Epithelial cell of esophagus (primary cell): ENCODE results near the gene LSMEM2.

Experiments used
- DNase-seq: peaks from one replicate; pipeline ENCODE4 v3.0.0; 2010; ENCODE audit warnings: low read depth
- H3K4me3 ChIP-seq: 2 replicates; pipeline ENCODE4 v1.5.1; 2011; ENCODE audit warnings: mild to moderate bottlenecking, low read length, control low read depth
- TF ChIP-seq, protein P1 (sequence below): IDR thresholded peaks from 2 replicates; pipeline ENCODE4 v1.5.1; 2011; ENCODE audit warnings: low read depth, mild to moderate bottlenecking, low read length, control low read depth, inconsistent platforms; ENCODE audit not compliant: insufficient read depth; ENCODE audit errors: missing control alignments

The LSMEM2 gene

DNA sequence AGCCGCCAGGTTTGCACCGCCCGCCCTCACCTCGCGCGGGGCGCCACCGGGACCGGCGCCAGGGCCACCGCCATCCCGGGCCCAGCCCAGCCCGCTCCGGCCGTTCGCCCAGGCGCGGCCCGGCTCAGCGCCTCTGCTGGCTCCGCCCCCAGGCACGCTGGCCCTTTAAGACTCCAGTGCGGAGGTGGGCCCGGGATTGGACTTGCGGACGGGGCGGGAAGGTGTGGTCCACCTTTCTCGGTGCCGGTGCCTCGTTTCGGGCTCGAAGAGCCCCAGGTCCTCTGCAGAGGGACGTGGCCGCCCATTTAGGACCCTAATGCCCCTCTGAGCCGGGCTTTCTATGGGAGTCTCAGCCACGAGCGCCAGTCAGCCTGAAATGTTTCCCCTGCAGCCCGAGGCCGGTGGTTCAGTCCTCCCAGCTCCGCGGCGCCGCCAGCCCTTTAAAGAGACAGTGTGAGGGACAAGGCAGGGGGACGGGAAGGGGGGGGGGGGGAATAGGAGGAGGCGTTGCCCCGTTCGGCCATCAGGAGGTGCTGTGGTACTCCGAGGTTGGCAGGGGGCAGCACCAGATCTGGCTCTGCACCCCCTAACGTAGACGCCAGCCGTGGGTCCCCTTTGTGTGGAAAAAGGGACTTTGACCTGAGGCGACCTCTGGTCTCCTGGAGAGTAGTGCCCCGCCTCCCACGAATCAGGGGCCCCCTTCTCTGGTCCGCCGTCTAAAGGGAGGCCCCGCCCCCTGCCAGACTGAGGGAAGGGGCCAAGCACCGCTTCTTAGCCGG lies 42.6 kb downstream of the LSMEM2 start:
- H3K4me3 ChIP-seq, result peak overlapping the region; percentile 92
- TF ChIP-seq, protein P1, sequence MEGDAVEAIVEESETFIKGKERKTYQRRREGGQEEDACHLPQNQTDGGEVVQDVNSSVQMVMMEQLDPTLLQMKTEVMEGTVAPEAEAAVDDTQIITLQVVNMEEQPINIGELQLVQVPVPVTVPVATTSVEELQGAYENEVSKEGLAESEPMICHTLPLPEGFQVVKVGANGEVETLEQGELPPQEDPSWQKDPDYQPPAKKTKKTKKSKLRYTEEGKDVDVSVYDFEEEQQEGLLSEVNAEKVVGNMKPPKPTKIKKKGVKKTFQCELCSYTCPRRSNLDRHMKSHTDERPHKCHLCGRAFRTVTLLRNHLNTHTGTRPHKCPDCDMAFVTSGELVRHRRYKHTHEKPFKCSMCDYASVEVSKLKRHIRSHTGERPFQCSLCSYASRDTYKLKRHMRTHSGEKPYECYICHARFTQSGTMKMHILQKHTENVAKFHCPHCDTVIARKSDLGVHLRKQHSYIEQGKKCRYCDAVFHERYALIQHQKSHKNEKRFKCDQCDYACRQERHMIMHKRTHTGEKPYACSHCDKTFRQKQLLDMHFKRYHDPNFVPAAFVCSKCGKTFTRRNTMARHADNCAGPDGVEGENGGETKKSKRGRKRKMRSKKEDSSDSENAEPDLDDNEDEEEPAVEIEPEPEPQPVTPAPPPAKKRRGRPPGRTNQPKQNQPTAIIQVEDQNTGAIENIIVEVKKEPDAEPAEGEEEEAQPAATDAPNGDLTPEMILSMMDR, result peak; percentile 36
- peak; percentile 92 for DNase-seq

DNA sequence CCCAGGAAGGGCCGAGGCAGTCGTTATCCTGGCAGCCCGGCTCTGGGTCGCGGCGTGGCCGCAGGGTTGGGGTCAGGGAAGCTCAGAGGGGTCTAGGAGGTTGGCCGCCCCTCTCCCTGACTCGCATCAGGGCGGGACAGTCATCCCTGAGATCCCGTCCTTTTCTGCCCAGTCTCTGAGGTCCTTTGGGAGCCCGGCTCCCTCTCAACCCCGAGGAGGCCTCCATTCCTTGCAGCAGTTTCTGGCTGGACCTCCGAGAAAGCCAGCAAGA lies 43.2 kb downstream of the LSMEM2 start:
- no peak for DNase-seq
- TF ChIP-seq, protein P1, result no peak
- peak overlapping the region; percentile 92 for H3K4me3 ChIP-seq

DNA sequence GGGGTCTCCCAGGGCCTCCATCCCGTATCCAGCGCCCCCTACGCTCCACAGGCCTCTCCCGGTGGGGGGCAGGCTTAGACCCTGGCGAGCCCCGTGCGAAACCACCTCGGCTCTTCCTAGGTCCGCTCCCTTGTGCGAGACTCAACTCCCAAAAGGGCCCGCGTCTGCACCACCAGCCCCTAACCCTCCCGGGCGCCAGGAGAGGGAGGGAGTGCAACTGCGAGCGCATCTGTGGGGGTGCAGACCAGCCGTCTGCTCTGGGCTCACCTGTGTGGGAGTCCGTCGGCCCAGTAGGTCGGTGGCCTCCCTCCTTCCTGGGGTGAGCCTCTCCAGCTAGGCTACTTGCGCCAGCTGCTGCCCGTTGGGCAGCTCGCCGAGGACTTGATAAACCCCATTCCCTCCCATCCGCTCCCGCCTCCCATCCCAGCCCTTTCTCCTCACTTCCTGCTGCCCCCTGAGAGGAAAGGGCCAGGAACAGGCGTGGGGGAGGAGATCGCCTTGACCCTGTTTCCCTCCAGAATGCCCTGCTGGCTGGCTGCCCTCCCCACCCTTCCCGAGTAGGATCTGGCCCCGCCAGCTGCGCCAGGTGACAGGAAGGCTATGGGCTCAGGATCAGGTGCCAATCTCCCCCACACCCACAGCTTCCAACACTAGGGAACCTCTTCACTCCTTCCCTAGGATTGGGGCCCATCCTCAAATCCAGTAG lies 43.7 kb downstream of the LSMEM2 start, which contains the start of gene HYAL2:
Gene HYAL2 (minus strand): TSS at position 360 of the 706 bp plus-strand sequence. CDS start 2,256 bp downstream, outside the sequence.
- no peak for DNase-seq
- peak within 1 kb of the TSS; percentile 92 for H3K4me3 ChIP-seq
- TF ChIP-seq, protein P1, result no peak

DNA sequence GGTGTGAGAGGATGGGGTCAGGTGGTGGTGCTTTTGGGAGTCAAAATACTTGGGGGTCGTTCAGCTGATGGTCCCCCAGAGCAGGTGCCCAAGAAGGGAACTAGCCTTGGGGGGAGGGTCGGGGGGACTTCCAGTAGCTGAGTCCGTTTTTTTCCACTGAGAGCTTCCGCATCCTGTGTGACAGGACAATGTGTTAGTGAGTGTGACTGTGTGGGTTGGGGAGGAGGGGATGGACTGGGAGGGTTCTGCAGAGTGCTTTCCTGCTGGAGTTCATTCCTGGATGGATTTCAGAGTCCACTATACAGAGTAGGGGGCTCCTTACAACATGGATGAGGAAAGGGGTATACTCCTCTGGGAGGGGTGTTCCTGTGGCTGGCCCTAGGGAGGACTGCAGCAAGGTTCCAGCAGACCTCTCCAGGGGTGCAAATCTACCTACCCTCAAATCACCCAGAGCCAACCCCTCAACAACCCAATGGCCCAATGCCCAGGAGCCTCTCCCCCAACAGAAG lies 44.3 kb downstream of the LSMEM2 start:
- TF ChIP-seq, protein P1, result no peak
- no peak overlapping the region for H3K4me3 ChIP-seq
- no peak for DNase-seq

DNA sequence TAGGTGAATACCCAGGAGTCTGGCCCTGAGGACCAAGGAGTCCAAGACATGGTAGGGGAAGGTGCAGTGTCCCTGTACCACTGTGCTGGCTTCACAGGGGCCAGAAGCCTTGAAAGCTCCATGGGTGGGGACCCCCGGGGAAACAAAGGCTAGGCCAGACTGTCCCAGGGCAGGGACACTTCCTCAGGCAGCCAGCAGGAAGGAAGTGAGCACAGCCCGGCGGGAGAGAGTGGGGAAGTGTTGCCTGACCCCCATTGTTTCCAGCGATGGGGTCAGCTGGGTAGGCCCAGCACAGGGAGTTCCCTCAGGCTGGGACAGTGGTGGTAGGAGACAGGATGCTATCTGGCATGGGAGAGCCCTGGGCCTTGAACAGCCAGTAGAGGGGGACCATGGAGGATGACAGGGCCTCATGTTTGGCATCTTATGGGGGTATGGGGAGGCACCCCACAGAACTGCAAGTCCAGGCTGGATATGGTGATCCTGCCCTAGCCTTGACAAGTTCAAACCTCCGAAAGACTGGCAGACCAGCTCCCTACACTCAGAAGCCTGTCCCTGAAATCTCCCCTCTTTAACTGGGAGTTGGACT lies 44.8 kb downstream of the LSMEM2 start:
- TF ChIP-seq, protein P1, result no peak
- H3K4me3 ChIP-seq, result no peak overlapping the region
- DNase-seq, result no peak

DNA sequence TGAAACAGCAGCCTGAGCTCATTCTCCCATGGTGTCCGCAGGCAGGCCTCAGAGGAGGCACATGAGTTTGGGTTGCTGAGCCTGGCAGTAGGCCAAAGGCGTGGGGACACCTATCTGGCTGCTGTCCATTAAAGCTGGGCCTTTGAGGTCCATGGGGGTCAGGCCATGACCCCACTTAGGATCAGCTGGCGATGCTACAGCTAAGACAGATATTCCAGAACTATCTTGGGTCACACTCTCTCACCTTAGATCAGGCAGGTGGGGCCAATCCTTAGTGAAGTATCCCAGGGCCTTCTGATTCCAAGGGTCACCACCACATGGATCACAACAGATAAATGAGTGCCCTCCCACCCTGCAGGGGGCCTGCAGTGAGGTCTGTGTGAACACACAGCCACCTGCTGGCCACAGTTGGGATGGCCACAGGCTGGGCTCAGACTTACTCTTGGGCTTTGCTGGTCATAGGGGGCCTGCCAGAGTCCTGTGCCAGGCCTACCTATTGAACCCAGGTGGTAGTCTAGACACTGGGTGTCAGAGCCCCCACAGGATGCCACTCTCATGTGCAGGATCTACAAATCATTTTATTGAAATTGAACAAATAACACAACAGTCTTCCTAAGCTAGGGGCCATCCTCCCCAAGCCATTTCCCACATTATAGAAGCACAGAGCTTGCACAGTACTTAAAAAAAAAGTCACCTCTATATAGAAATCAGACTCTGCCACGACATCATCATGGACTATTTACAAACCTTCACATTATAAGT lies 45.6 kb downstream of the LSMEM2 start:
- TF ChIP-seq, protein P1, result peak; percentile 85
- H3K4me3 ChIP-seq, result no peak overlapping the region
- peak; percentile 68 for DNase-seq
